Testis (tissue), 3 donors: Measurements from ENCODE around the gene CLTC. TPM values are rescaled to one million over a fixed set of nuclear protein-coding genes. Genes with fewer than 3 reads are reported as not detected.

Source experiments
- DNase-seq: peaks from one replicate; pipeline ENCODE4 v3.0.0-alpha.2; 2019
- H3K27ac ChIP-seq, 2 donors: fragments of 200-600 bp; sonication (generic); one replicate each; pipeline ENCODE4 v1.5.1; 2019
- H3K27me3 ChIP-seq: fragments of 200-600 bp; sonication (generic); one replicate; pipeline ENCODE4 v1.5.1; 2019
- H3K36me3 ChIP-seq: fragments of 200-600 bp; sonication (generic); one replicate; pipeline ENCODE4 v1.5.1; 2017; ENCODE audit warnings: low read depth; ENCODE audit errors: missing control alignments
- H3K4me1 ChIP-seq: fragments of 200-600 bp; sonication (generic); one replicate; pipeline ENCODE4 v1.5.1; 2019
- H3K4me3 ChIP-seq, 2 donors: fragments of 200-600 bp; sonication (generic); one replicate each; pipeline ENCODE4 v1.5.1; 2017 to 2019
- H3K9me3 ChIP-seq: fragments of 200-600 bp; sonication (generic); one replicate; pipeline ENCODE4 v1.5.1; 2017
- POLR2A ChIP-seq: fragments of 450-650 bp; IDR thresholded peaks from one replicate; pipeline ENCODE4 v1.6.1; 2017; ENCODE audit warnings: antibody characterized with exemption, mild to moderate bottlenecking, moderate library complexity
- WGBS, 2 donors: methylation state at CpG; one replicate each; pipeline ENCODE4 v1.1.5; 2018; 5-methylcytosine and 5-hydroxymethylcytosine counted together
- intact Hi-C: fragments of 100-400 bp; cut with DNase I; formaldehyde crosslinking; loops from one replicate; pipeline ENCODE4 v1.15.1; 2023; ENCODE audit warnings: low total_unique reads
- polyA plus RNA-seq: library from polyadenylated mRNA; stranded (reverse); fragments of 350-450 nt; fragmentation: Illumina TruSeq; extraction: RNeasy Lipid Tissue Mini Kit (QIAGEN cat#74804); gene quantifications from one replicate; pipeline ENCODE4 v1.2.3, GENCODE V29; 2014; ENCODE audit warnings: low read depth, low replicate concordance; ENCODE audit not compliant: insufficient read depth
- total RNA-seq, 2 donors: library from RNA; depleted of rRNA; stranded (reverse); fragments of >200 nt; gene quantifications; one replicate each; pipeline ENCODE4 v1.2.3, GENCODE V29; 2016
- TF ChIP-seq, protein P1 (sequence below), 3 experiments: fragments of 450-650 bp in 2 of 3; fragments of 200-600 bp in 1 of 3; sonication (generic) in 1 of 3; IDR thresholded peaks; one replicate each; pipeline ENCODE4 v1.5.1; 2016 to 2019; ENCODE audit warnings: antibody characterized with exemption in 3 of 3, mild to moderate bottlenecking in 2 of 3, moderate library complexity in 1 of 3

CLTC gene
- total and polyA plus RNA-seq, 3 donors from 2014 or later, result 137 to 253 (median 221) TPM

DNA sequence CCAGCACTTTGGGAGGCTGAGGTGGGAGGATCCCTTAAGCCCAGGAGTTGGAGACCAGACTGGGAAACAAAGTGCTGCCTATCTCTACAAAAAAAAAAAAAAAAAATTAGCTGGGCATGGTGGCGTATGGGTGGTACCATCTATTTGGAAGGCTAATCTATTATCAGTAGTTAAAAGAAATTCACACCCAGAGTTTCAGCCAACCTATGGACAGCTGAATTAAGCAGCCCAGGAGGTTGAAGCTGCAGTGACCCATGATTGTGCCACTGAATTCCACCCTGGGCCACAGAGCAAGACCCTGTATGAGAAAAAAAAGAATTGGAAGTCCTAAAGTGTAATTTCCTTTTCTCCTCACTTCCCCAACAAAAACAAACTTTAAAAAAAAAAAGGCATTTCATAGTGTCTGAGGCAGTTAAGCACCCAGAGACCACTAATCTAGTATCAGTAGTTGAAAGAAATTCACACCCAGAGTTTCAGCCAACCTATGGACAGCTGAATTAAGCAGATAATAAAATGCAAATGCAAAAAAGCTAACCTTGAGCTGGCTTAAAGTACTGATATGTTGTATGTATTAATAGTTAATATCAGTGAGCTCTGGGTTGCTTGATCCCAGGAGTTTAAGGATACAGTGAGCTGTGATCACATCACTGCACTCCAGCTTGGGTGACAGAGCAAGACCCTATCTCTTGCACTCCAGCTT, 18.1 kb downstream of the CLTC start:
- Histone ChIP-seq H3K36me3 (no peaks in the 10 kb centered on the region), H3K27ac (no peak overlapping the region), H3K4me1 (peaks cover 24% of the 10 kb centered on the region), H3K4me3 (no peak overlapping the region), H3K27me3 (no peaks in the 10 kb centered on the region), H3K9me3 (no peaks in the 10 kb centered on the region)
- WGBS, 2 donors, result 69 to 78% methylated on average over 1 of the region's 1 CpG
- no peak for DNase-seq
- no peak for TF ChIP-seq POLR2A
- TF ChIP-seq, protein P1, sequence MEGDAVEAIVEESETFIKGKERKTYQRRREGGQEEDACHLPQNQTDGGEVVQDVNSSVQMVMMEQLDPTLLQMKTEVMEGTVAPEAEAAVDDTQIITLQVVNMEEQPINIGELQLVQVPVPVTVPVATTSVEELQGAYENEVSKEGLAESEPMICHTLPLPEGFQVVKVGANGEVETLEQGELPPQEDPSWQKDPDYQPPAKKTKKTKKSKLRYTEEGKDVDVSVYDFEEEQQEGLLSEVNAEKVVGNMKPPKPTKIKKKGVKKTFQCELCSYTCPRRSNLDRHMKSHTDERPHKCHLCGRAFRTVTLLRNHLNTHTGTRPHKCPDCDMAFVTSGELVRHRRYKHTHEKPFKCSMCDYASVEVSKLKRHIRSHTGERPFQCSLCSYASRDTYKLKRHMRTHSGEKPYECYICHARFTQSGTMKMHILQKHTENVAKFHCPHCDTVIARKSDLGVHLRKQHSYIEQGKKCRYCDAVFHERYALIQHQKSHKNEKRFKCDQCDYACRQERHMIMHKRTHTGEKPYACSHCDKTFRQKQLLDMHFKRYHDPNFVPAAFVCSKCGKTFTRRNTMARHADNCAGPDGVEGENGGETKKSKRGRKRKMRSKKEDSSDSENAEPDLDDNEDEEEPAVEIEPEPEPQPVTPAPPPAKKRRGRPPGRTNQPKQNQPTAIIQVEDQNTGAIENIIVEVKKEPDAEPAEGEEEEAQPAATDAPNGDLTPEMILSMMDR (IDR thresholded peaks at IDR 0.05), result no peak
- intact Hi-C loops, result no loop called here

DNA sequence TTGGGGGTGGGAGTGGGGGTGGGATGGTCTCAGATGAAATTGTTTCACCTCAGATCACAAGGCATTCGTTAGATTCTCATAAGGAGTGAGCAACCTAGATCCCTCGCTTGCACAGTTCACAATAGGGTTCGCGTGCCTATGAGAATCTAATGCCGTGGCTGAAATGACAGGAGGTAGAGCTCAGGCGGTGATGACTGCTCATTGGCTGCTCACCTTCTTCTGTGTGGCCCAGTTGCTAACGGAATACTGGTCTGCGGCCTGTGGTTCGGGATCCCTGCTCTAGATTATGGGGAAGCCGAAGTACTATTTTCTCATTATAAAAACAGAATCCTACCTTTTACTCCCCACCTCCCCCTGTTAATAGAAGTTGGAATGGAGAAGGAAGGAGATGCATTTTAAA, 18.9 kb downstream of the CLTC start:
- WGBS, 2 donors, result 81% methylated on average over 10 of the region's 10 CpGs
- H3K4me3 ChIP-seq, result no peak overlapping the region

DNA sequence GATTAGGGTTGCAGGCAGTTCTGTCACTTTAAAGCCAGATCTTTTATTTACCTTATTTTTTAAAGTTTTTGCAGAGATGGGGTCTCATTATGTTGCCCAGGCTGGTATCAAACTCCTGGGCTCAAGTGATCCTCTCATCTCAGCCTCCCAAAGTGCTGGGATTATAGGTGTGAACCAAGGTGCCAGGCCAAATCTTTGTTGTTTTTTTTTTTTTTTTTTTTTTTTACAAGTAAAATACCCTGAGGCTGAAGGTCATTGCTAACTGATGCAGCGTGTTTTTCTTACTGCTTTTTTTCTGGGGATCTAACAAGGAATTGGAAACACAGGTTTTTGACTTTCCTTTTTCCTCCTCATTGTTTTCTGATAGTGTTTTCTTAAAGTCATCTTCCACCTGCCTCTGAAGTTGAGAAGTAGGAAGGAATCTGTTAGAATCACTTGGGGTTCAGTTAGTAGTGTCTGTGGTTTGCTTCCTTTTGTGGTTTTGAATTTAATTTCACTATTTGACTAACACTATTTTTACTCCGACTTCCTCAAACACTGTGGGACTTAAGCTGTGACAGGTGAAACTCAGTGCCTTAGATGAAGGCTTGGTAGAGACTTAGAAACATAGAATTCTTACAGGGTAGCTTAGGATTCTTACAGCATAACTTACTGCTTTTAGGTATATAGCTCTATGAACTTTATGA, 22.2 kb downstream of the CLTC start:
- intact Hi-C loops, result no loop called here
- DNase-seq, result no peak
- 54 to 63% methylated on average over 2 of the region's 2 CpGs for WGBS, 2 donors
- peaks cover 15% of the 10 kb centered on the region for H3K4me1 ChIP-seq
- no peak overlapping the region for H3K27ac ChIP-seq
- no peaks in the 10 kb centered on the region for H3K27me3 ChIP-seq
- no peaks in the 10 kb centered on the region for H3K9me3 ChIP-seq
- TF ChIP-seq POLR2A, result no peak
- TF ChIP-seq, protein P1 (IDR thresholded peaks at IDR 0.05), result no peak
- H3K4me3 ChIP-seq, result no peak overlapping the region
- no peaks in the 10 kb centered on the region for H3K36me3 ChIP-seq

More for the DNA sequence above, 18.9 kb downstream of the CLTC start:
- Histone ChIP-seq H3K4me1 (peaks cover 25% of the 10 kb centered on the region), H3K36me3 (no peaks in the 10 kb centered on the region), H3K27me3 (no peaks in the 10 kb centered on the region), H3K27ac (no peak overlapping the region), H3K9me3 (no peaks in the 10 kb centered on the region)
- intact Hi-C loops, result no loop called here
- no peak for TF ChIP-seq POLR2A
- TF ChIP-seq, protein P1 (IDR thresholded peaks at IDR 0.05), result no peak
- no peak for DNase-seq

DNA sequence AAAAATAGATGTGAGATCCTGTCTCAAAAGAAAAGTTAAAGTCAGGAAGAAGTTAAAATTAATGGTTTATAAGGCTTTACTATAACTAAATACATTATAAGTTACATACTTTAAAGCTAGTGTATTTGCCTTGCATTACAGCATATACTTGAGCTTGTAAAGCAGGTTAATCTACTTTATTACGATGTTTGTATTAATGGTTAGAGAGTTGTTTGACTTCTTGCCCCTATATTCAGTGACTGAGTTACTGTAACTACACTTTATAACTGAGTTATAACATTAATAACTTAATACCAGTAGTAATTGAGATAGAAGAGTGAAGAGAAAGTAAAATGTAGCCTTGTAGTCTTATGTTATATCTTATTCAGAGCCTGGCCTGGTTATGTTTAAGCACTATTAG, 22.9 kb downstream of the CLTC start:
- no peak overlapping the region for H3K4me3 ChIP-seq
- H3K27ac ChIP-seq, result no peak overlapping the region
- no peak for DNase-seq
- intact Hi-C loops, result no loop called here
- H3K27me3 ChIP-seq, result no peaks in the 10 kb centered on the region
- TF ChIP-seq POLR2A, result no peak
- TF ChIP-seq, protein P1 (IDR thresholded peaks at IDR 0.05), result no peak
- H3K4me1 ChIP-seq, result peaks cover 15% of the 10 kb centered on the region
- no peaks in the 10 kb centered on the region for H3K9me3 ChIP-seq
- no peaks in the 10 kb centered on the region for H3K36me3 ChIP-seq
- WGBS, 2 donors, result 85 to 87% methylated on average over 1 of the region's 1 CpG
